Testis (tissue), 3 donors: ENCODE measurements around the gene RNF114. TPM values are rescaled to one million over a fixed set of nuclear protein-coding genes. Genes with fewer than 3 reads are reported as not detected.

Source experiments
- DNase-seq: peaks from one replicate; pipeline ENCODE4 v3.0.0-alpha.2; 2019
- H3K27ac ChIP-seq, 2 donors: fragments of 200-600 bp; sonication (generic); one replicate each; pipeline ENCODE4 v1.5.1; 2019
- H3K27me3 ChIP-seq: fragments of 200-600 bp; sonication (generic); one replicate; pipeline ENCODE4 v1.5.1; 2019
- H3K36me3 ChIP-seq: fragments of 200-600 bp; sonication (generic); one replicate; pipeline ENCODE4 v1.5.1; 2017; ENCODE audit warnings: low read depth; ENCODE audit errors: missing control alignments
- H3K4me1 ChIP-seq: fragments of 200-600 bp; sonication (generic); one replicate; pipeline ENCODE4 v1.5.1; 2019
- H3K4me3 ChIP-seq, 2 donors: fragments of 200-600 bp; sonication (generic); one replicate each; pipeline ENCODE4 v1.5.1; 2017 to 2019
- H3K9me3 ChIP-seq: fragments of 200-600 bp; sonication (generic); one replicate; pipeline ENCODE4 v1.5.1; 2017
- POLR2A ChIP-seq: fragments of 450-650 bp; IDR thresholded peaks from one replicate; pipeline ENCODE4 v1.6.1; 2017; ENCODE audit warnings: antibody characterized with exemption, mild to moderate bottlenecking, moderate library complexity
- WGBS, 2 donors: methylation state at CpG; one replicate each; pipeline ENCODE4 v1.1.5; 2018; 5-methylcytosine and 5-hydroxymethylcytosine counted together
- intact Hi-C: fragments of 100-400 bp; cut with DNase I; formaldehyde crosslinking; loops from one replicate; pipeline ENCODE4 v1.15.1; 2023; ENCODE audit warnings: low total_unique reads
- polyA plus RNA-seq: library from polyadenylated mRNA; stranded (reverse); fragments of 350-450 nt; fragmentation: Illumina TruSeq; extraction: RNeasy Lipid Tissue Mini Kit (QIAGEN cat#74804); gene quantifications from one replicate; pipeline ENCODE4 v1.2.3, GENCODE V29; 2014; ENCODE audit warnings: low read depth, low replicate concordance; ENCODE audit not compliant: insufficient read depth
- total RNA-seq, 2 donors: library from RNA; depleted of rRNA; stranded (reverse); fragments of >200 nt; gene quantifications; one replicate each; pipeline ENCODE4 v1.2.3, GENCODE V29; 2016
- TF ChIP-seq, protein P1 (sequence below), 3 experiments: fragments of 450-650 bp in 2 of 3; fragments of 200-600 bp in 1 of 3; sonication (generic) in 1 of 3; IDR thresholded peaks; one replicate each; pipeline ENCODE4 v1.5.1; 2016 to 2019; ENCODE audit warnings: antibody characterized with exemption in 3 of 3, mild to moderate bottlenecking in 2 of 3, moderate library complexity in 1 of 3

RNF114 gene
- total and polyA plus RNA-seq, 3 donors from 2014 or later: 472 to 531 (median 479) TPM

DNA sequence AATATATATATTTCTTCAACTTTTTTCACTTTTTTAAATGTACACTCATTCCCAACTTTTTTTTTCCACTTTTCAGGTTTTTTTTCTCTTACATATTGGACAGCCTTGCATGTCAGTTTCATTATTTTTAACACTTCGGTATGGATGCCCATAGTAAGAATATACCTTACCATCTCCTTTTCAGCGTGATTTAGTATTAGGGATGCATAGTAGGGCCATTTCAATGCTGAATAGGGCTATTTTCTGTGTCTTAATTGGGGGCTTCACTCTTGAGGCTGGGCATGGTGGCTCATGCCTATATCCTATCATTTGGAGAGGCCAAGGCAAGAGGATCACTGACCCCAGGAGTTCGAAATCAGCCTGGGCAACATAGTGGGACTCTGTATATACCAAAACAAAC lies 6.7 kb downstream of the RNF114 start:
- TF ChIP-seq POLR2A: no peak
- TF ChIP-seq, protein P1, sequence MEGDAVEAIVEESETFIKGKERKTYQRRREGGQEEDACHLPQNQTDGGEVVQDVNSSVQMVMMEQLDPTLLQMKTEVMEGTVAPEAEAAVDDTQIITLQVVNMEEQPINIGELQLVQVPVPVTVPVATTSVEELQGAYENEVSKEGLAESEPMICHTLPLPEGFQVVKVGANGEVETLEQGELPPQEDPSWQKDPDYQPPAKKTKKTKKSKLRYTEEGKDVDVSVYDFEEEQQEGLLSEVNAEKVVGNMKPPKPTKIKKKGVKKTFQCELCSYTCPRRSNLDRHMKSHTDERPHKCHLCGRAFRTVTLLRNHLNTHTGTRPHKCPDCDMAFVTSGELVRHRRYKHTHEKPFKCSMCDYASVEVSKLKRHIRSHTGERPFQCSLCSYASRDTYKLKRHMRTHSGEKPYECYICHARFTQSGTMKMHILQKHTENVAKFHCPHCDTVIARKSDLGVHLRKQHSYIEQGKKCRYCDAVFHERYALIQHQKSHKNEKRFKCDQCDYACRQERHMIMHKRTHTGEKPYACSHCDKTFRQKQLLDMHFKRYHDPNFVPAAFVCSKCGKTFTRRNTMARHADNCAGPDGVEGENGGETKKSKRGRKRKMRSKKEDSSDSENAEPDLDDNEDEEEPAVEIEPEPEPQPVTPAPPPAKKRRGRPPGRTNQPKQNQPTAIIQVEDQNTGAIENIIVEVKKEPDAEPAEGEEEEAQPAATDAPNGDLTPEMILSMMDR (IDR thresholded peaks at IDR 0.05): no peak
- no peaks in the 10 kb centered on the region for H3K9me3 ChIP-seq
- 89 to 90% methylated on average over 3 of the region's 3 CpGs for WGBS, 2 donors
- H3K4me3 ChIP-seq: no peak overlapping the region
- peaks cover 11% of the 10 kb centered on the region for H3K4me1 ChIP-seq
- no peaks in the 10 kb centered on the region for H3K36me3 ChIP-seq
- H3K27me3 ChIP-seq: no peaks in the 10 kb centered on the region
- intact Hi-C loops: no loop called here
- no peak overlapping the region for H3K27ac ChIP-seq
- DNase-seq: no peak

DNA sequence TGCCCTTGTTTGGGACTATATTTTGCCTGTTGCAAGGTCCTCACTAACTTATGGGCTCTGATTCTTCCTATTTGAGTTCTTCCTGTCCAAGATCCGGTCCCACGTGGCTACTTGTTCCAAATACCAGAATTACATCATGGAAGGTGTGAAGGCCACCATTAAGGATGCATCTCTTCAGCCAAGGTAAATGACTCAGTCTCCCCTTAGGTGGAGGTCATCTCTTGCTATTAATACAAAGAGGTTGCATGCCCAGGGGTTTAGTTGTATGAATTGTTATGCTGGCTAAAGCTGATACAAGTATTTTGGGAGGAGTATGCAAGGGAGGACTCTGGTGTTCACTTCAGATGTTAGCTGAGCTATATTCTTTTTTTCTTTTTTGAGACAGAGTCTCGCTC lies 9.1 kb downstream of the RNF114 start:
- TF ChIP-seq POLR2A: no peak
- TF ChIP-seq, protein P1 (IDR thresholded peaks at IDR 0.05): no peak
- no peaks in the 10 kb centered on the region for H3K27me3 ChIP-seq
- H3K27ac ChIP-seq: no peak overlapping the region
- no peak overlapping the region for H3K4me3 ChIP-seq
- no peaks in the 10 kb centered on the region for H3K36me3 ChIP-seq
- DNase-seq: no peak
- no peaks in the 10 kb centered on the region for H3K4me1 ChIP-seq
- 72 to 75% methylated on average over 3 of the region's 3 CpGs for WGBS, 2 donors
- intact Hi-C loops: no loop called here
- H3K9me3 ChIP-seq: no peaks in the 10 kb centered on the region

DNA sequence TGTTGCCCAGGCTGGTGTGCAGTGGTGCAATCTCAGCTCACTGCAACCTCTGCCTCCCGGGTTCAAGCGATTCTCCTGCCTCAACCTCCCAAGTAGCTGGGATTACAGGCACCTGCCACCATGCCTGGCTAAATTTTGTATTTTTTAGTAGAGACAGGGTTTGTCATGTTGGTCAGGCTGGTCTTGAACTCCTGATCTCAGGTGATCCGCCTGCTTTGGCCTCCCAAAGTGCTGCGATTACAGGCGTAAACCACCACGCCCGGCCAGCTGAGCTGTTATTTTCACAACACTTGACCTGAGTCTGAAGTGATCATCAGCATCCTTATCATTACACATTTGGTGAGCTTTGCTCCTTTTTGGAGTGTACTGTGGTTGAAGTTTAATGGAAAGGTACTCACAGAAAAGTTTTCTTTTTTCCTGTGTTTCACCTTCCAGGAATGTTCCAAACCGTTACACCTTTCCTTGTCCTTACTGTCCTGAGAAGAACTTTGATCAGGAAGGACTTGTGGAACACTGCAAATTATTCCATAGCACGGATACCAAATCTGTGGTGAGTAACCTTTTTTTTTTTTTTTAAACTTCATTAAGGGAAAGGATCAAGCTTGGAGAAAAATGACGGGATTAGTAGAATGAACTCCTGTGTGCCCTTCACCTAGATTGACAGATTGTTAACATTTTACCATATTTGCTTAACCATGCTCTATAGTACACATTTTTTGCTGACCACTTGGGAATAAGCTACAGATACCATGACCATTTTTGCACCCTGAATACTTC lies 9.7 kb downstream of the RNF114 start:
- H3K4me1 ChIP-seq: no peaks in the 10 kb centered on the region
- intact Hi-C loops: no loop called here
- WGBS, 2 donors: 93 to 96% methylated on average over 10 of the region's 10 CpGs
- no peaks in the 10 kb centered on the region for H3K9me3 ChIP-seq
- H3K27me3 ChIP-seq: no peaks in the 10 kb centered on the region
- no peak overlapping the region for H3K27ac ChIP-seq
- H3K4me3 ChIP-seq: no peak overlapping the region
- no peaks in the 10 kb centered on the region for H3K36me3 ChIP-seq
- TF ChIP-seq POLR2A: no peak
- TF ChIP-seq, protein P1 (IDR thresholded peaks at IDR 0.05): no peak
- DNase-seq: no peak

DNA sequence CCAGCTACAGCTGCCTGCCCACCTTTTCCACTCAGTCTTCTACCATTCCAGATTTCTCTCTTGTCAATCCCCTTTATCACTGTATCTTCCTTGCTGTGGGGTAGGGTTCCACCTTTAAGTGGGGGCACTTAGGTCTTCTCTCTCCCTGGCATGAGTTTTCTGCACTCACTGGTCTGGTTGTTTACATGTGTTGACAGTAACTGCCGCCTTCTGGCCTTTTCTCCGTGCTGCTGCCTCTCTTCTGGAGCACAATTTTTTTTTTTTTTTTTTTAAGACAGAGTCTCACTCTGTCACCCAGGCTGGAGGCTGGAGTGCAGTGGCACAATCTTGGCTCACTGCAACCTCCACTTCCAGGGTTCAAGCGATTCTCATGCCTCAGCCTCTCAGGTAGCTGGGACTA lies 12.0 kb downstream of the RNF114 start:
- TF ChIP-seq, protein P1 (IDR thresholded peaks at IDR 0.05): no peak
- TF ChIP-seq POLR2A: no peak
- DNase-seq: no peak
- H3K4me3 ChIP-seq: no peak overlapping the region
- no peaks in the 10 kb centered on the region for H3K36me3 ChIP-seq
- intact Hi-C loops: no loop called here
- no peaks in the 10 kb centered on the region for H3K27me3 ChIP-seq
- H3K27ac ChIP-seq: no peak overlapping the region
- H3K4me1 ChIP-seq: no peaks in the 10 kb centered on the region
- WGBS, 2 donors: 82 to 89% methylated on average over 3 of the region's 3 CpGs
- no peaks in the 10 kb centered on the region for H3K9me3 ChIP-seq
